GM10266 (cell line): Measurements from ENCODE around the gene GABRR3.
"Not testable (repeated sequence)": the region's sequence is repeated elsewhere in the genome, so short reads cannot be mapped to it uniquely, and the experiment has no call there.

Experiments used
- DNase-seq: peaks from one replicate; pipeline ENCODE4 v3.0.0; 2012; ENCODE audit errors: extremely low spot score
- TF ChIP-seq, protein P1 (sequence below): IDR thresholded peaks from 2 replicates; pipeline ENCODE4 v1.5.1; 2012; ENCODE audit warnings: mild to moderate bottlenecking, low read depth; ENCODE audit not compliant: control insufficient read depth, insufficient read depth; ENCODE audit errors: missing control alignments

GABRR3 gene

DNA sequence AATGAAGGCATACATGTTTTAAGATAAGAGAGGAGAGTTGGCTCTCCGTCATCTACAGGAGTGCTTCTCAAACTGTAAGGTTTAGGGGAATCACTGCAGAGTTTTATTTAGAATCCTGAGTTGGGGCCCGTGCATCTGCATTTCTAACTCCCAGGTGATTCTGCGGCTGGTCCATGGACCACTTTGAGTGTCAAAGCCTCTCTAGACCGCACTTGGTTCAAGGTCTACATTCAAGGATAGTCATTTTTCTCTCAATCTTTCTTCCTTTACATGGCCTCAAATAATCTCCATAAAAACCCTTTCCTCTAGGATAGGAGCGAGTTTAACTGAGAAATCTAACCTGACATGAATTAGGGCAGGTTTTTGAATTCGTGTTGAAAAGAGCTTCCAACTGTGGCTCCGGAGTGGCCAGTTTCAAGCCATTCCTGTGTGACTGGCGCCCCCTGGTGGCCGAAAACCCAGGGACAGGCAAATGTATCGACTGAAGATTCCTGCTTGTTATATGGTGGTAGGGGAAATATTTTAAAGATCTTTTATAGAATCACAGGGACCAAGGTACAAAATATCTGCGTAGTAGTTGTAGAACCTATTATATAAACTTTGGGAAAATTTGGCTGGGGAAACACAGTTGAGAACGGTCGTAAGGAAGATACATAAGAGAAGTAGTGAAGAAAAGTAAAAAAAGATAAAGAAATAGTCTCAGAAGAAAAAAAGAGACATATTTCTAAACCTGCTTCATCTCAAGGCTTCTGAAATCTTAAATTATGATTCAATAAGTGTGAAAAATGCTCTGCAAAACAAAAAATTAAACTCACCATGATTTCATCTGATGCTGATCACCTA, 11.9 kb downstream of the GABRR3 start:
- peak; percentile 42 for DNase-seq
- TF ChIP-seq, protein P1, sequence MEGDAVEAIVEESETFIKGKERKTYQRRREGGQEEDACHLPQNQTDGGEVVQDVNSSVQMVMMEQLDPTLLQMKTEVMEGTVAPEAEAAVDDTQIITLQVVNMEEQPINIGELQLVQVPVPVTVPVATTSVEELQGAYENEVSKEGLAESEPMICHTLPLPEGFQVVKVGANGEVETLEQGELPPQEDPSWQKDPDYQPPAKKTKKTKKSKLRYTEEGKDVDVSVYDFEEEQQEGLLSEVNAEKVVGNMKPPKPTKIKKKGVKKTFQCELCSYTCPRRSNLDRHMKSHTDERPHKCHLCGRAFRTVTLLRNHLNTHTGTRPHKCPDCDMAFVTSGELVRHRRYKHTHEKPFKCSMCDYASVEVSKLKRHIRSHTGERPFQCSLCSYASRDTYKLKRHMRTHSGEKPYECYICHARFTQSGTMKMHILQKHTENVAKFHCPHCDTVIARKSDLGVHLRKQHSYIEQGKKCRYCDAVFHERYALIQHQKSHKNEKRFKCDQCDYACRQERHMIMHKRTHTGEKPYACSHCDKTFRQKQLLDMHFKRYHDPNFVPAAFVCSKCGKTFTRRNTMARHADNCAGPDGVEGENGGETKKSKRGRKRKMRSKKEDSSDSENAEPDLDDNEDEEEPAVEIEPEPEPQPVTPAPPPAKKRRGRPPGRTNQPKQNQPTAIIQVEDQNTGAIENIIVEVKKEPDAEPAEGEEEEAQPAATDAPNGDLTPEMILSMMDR = peak; percentile 96

DNA sequence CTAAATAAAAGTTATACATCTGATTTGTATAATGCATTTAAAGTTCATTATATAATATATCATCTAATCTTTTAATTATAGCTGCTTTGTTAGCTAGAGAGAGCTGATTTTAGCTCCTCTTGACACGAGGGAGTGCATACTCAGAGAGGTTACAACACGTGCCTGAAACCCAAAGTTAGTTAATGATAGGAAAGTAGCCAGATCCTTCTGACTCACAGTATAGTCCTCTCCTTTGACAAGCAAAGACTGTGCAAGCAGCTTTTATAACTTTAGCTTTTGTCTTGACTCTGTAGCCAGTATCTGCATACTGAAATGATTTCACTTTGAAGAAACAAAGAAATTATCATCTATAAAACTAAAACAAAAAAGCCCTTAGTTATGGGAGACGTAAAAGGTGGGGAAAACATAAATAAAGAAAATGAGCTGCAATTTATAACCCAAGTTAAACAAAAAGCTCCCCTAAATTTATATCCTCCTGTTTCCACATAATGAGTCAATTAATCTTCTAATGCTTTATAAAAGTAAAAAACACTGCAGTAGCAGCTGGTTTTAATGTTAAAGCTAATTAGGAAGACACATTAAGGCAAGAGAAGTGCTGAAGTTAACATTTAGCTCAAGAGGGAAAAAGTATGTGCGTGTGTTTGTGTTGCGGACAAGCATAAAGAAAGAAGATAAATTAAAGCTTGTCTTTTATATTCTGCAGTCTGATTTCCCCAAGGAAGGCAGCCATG, 13.1 kb downstream of the GABRR3 start:
- TF ChIP-seq, protein P1 = no peak
- DNase-seq = no peak

DNA sequence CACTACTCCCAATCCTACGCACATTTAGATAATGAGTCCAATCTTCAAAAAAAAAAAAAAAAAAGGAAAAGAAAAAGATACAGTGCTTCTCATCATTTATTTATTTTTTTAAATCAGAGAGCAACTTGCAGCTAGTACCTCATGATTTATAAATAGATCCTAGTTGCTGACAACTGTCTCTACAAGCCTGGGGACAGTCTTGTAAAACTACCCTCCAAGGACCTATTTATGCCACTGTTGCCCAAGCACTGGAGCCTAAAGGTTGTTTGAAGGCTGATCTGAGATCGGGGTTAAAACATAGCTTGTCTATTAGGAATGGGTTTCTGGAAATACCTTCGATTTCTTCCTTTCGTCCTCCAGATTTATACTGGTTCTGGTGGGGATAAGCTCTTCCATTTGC, 14.7 kb downstream of the GABRR3 start:
- TF ChIP-seq, protein P1 = no peak
- no peak for DNase-seq

DNA sequence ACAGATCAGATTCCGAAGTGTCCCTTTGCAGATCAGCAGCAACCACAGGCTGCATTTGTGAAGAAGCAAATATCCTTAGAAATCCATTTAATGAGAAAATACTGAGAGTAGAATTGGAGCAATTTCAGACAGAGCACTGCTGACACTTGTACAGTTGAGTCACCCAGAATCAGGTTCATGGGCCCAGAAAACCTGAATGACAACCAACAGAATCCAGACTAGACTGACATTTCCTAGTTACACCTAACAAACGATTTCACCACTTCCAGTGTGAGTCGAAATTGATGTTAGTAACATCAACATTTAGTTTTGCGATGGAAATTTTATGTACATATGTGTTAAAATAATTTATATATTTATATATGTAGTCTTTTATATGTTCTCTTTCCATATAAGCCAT, 16.8 kb downstream of the GABRR3 start:
- TF ChIP-seq, protein P1 = no peak

DNA sequence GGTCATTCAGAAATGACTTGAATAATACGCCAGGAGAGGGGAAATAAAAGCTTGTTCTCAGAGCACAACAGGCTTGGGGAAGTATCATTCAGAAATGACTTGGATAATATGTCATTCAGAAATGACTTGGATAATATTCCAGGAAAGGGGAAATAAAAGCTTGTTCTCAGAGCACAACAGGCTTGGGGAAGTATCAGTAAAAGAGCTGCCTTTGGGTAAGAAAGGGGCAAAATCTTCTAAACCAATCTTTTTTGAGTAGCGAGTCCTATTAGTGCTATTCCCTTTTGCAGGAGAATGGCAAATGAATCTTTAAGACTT, 20.9 kb downstream of the GABRR3 start:
- TF ChIP-seq, protein P1 = no peak
- DNase-seq = no peak

More for the DNA sequence above, 16.8 kb downstream of the GABRR3 start:
- no peak for DNase-seq

DNA sequence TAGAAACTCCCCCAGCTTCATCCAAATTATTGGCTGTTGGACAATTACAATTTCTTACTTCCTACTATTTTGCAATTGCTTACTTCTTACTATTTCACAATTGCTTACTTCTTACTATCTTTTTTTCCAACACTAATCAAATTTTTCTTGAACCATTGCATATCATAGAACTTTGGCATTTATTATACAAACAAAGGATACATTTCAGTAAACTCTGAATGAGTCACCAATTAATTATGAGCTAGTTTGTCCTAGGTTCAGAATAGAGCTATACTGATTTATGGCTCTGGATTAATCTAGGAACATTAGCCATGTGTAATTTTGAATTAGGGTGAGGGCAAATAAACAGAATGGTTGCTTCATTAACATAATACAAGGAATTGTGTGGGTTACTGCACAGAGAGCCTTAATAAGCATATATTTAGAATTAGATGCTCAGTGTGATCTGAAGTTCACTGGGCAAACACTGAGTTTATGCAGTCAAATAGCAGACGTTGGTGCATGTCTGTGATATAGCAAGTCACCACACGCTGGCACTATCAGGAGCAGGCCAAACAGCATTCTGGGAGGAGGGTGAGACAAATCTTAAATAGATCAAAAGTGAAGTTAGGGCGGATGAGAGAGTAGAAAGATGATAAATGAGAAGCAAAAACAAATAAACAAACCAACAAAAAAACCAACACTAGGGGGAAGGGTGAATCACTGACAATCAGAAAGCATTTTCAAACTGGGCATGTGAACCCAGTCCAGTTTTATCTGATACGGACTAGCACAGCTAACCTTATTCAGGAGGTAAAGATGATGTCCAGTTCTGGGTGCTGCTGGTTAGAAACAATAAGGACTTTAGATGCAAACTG, 21.5 kb downstream of the GABRR3 start:
- no peak for DNase-seq
- TF ChIP-seq, protein P1 = no peak

DNA sequence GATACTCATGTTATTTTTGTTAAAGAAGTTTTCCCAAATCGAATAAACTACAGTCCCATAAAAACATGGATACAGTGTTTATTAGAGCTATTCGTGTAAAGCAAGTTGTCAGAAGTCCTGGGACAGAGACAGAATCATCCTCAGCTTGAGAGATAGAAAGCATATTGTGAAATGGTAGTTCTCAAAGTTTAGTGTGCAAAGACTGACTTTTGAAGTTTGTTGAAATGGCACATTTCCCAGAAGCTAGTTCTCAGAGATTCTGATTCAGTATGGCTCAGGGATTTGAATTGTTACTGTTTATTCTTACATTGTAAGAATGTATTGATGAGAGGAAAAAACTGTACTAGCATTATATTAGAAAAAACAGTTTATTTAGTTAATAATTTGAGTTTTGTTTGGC, 22.1 kb downstream of the GABRR3 start:
- TF ChIP-seq, protein P1 = no peak
- DNase-seq = no peak

DNA sequence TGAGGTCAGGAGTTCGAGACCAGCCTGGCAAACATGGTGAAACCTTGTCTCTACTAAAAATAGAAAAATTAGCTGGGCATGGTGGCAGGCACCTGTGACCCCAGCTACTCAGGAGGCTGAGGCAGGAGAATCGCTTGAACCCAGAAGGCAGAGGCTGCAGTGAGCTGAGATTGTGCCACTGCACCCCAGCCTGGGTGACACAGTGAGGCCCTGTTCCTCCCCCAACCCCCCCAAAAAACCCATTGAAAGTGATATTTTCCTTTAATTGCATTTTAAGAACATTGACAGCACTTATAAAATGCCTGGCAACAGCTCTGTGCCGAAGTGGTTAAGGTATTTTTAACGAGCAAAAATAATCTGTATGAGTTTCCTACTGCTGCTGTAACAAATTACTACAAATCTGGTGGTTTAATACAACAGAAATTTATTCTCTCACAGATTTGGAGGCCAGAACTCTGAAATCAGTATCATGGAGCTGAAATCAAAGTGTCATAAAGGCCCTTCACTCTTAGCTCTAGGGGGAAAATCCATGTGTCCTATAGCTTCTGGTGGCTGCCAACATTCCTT, 24.1 kb downstream of the GABRR3 start:
- not testable (repeated sequence) for DNase-seq
